ENCODE measurements around the gene WWOX. TPM values are rescaled to one million over a fixed set of nuclear protein-coding genes. Genes with fewer than 3 reads are reported as not detected.

WWOX gene
- total RNA-seq, 1 donor from 2014 or later = 28.2 TPM

- Mint-ChIP-seq H3K4me3 (no peak overlapping the region), H3K9me3 (no peaks in the 10 kb centered on the region), H3K4me1 (ENCODE audit: unreplicated experiment) (peaks cover 12% of the 10 kb centered on the region), H3K36me3 (no peaks in the 10 kb centered on the region), H3K27me3 (no peaks in the 10 kb centered on the region), H3K27ac (no peak overlapping the region)
- no peak for TF ChIP-seq CTCF (conservative IDR thresholded peaks at IDR 0.05)
- DNase-seq (ENCODE audit: extremely low spot score, unreplicated experiment) = no peak
Observed at GRCh38 chr16:78593352-78593751, 493.9 kb downstream of the WWOX start.

- no peak for DNase-seq (ENCODE audit: extremely low spot score, unreplicated experiment)
- no peak overlapping the region for H3K27ac Mint-ChIP-seq
- TF ChIP-seq CTCF (conservative IDR thresholded peaks at IDR 0.05) = no peak
- no peaks in the 10 kb centered on the region for H3K27me3 Mint-ChIP-seq
- H3K36me3 Mint-ChIP-seq = no peaks in the 10 kb centered on the region
- H3K4me3 Mint-ChIP-seq = no peak overlapping the region
- H3K4me1 Mint-ChIP-seq (ENCODE audit: unreplicated experiment) = peaks cover 12% of the 10 kb centered on the region
- H3K9me3 Mint-ChIP-seq = no peaks in the 10 kb centered on the region
Observed at GRCh38 chr16:78594191-78594590, 494.7 kb downstream of the WWOX start.

DNA sequence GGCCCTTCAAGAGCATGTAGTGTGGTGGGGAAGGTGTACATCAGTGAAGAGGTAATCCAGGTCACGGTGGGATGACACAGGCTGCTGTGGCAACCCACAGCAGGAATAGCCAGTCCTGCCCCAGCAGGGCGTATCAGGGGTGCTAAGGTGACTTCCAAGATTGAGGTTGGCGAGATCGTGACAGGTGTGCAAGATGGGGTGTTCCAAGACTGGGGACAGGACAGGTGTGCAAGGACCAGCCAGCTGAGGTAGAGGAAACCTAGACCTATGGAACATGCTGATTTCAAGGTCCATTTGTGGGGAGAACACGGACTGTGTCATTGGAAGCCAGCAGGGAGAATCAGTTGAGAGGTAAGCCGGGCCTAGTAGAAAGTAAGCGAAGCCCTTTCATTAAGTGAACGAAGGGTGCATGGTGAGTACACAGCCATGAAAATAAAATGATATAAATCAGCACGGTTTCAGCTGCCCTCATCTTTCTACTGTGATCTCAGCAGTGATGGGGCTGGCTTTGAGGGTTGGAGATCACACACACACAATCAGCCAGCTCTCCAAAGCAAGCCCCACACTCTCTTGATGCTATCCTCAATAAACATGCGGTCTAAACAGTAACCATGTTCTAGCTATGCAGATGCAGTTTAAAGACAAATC, 497.0 kb downstream of the WWOX start:
- Mint-ChIP-seq H3K27ac (peak overlapping the region; percentile 35), H3K4me1 (ENCODE audit: unreplicated experiment) (peaks cover 6% of the 10 kb centered on the region), H3K36me3 (no peaks in the 10 kb centered on the region), H3K27me3 (no peaks in the 10 kb centered on the region), H3K4me3 (no peak overlapping the region), H3K9me3 (no peaks in the 10 kb centered on the region)
- no peak for TF ChIP-seq CTCF (conservative IDR thresholded peaks at IDR 0.05)
- DNase-seq (ENCODE audit: extremely low spot score, unreplicated experiment) = no peak

GRCh38 chr16:78596996-78597422, 497.6 kb downstream of the WWOX start:
- TF ChIP-seq CTCF (conservative IDR thresholded peaks at IDR 0.05) = no peak
- no peaks in the 10 kb centered on the region for H3K27me3 Mint-ChIP-seq
- no peaks in the 10 kb centered on the region for H3K36me3 Mint-ChIP-seq
- DNase-seq (ENCODE audit: extremely low spot score, unreplicated experiment) = no peak
- no peak overlapping the region for H3K4me3 Mint-ChIP-seq
- H3K4me1 Mint-ChIP-seq (ENCODE audit: unreplicated experiment) = peaks cover 3% of the 10 kb centered on the region
- no peaks in the 10 kb centered on the region for H3K9me3 Mint-ChIP-seq
- peak overlapping the region; percentile 35 for H3K27ac Mint-ChIP-seq

DNA sequence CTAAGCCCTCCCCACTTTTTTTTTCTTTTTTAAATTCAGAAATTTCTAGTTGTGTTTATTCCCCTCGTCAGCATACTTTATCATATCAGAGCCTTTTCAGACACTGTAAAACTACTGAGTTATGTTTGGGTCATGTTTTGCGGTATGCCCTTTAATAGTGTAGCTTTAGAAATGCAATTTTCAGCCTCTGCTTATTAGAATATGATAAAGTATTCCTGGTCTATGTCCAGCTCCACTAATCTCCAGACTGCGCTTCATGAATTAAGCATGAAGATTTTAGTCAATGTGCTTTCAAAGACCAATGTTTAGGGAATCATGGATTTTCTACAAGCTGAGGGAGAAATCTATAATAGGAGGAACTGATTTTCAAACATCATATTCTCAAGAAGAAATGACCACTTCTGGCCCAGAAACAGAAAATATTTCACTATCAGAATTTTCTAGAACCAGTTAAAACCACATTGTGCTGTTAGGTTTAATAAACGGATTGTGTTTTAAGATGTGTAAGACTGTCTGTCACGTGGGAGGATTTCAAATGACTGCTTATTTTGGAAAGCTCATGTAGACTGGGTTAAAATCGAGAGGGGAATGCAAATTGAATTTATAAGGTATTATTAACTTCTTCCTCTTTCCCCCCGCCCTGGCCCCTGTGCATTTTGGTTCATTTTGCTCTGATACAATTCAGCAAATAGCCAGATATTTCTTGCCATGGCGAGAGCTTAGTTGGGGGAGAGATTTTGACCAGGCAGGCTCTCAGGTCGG, 498.5 kb downstream of the WWOX start:
- DNase-seq (ENCODE audit: extremely low spot score, unreplicated experiment) = no peak
- no peak overlapping the region for H3K4me3 Mint-ChIP-seq
- no peaks in the 10 kb centered on the region for H3K27me3 Mint-ChIP-seq
- no peak for TF ChIP-seq CTCF (conservative IDR thresholded peaks at IDR 0.05)
- H3K36me3 Mint-ChIP-seq = no peaks in the 10 kb centered on the region
- H3K4me1 Mint-ChIP-seq (ENCODE audit: unreplicated experiment) = no peaks in the 10 kb centered on the region
- H3K9me3 Mint-ChIP-seq = no peaks in the 10 kb centered on the region
- no peak overlapping the region for H3K27ac Mint-ChIP-seq
